GM20431 (cell line): Measurements from ENCODE around the gene HGFAC.

ENCODE experiments used
- in situ Hi-C: fragments of 300-500 bp; cut with MseI, MboI; formaldehyde crosslinking; loops from one replicate; pipeline ENCODE4 v1.15.0; 2020; ENCODE audit warnings: low sequenced_read_pairs; ENCODE audit not compliant: unreplicated experiment

Gene HGFAC

DNA sequence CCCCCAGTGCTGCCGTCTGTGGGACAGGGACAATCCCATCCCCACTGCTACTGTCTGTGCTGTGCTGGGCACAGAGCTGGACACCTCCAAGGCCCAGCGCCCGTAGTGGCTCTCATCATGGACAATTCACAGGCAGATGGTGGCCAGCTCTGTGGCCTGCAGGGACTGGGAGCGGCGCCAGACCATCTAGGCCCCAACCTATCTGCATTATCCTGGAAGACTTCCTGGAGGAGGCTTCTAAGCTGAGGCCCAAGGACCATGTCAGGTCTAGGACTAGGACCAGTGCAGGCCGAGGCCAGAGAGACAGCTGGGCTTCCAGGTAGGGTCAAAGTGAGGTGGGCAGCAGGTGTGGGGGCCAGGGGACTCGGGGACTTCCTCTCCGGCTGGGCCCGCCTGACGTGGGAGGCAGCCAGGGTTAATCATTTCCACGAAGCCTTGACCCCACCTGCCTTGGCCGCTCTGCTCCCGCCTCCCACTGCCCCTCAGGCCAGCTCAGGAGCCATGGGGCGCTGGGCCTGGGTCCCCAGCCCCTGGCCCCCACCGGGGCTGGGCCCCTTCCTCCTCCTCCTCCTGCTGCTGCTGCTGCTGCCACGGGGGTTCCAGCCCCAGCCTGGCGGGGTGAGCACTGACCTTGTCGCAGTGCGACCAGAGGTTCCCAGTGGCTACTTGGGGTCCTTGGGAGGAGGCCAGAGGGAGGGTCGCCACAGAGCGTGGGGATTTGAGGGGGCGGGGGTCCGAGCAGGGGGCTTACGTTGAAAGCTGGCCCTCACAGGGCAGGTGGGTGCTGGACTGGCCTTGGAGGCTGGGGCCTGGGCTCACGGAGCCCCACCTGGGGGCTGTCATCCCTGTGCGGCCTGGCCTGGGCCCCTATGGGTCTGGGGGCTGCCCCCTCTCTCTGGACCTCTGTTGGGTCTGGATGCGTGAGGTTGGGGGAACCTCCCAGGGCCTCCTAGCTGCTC is at the start of gene HGFAC:
HGFAC (plus strand) TSS at position 468 of the 959 bp plus-strand sequence; CDS start at position 502, 34 bp downstream.
- in situ Hi-C loops, result no loop called here

GRCh38 chr4:3392321-3392720 is 49.4 kb upstream of the HGFAC start:
- in situ Hi-C loops, result no loop called here

GRCh38 chr4:3393171-3393570 is 48.6 kb upstream of the HGFAC start:
- in situ Hi-C loops, result no loop called here

DNA sequence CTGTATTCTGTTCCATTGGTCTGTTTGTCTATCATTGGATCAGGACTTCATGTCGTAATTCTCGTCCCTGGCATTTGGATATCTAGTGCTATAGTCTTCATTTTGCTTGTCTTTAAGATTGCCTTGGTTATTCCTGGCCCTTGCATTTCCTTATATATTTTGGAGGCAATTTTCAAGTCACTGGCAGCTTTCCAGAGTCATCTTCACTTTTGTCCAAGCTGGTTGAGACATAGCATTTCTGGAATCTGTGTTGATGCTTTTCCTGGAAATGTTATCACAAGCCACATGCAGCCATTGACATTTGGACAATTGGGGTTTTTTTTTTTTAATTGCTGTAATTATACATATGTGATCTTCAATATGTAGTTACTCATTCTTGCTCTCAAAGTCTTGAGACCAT is 45.2 kb upstream of the HGFAC start:
- in situ Hi-C loops, result no loop called here

DNA sequence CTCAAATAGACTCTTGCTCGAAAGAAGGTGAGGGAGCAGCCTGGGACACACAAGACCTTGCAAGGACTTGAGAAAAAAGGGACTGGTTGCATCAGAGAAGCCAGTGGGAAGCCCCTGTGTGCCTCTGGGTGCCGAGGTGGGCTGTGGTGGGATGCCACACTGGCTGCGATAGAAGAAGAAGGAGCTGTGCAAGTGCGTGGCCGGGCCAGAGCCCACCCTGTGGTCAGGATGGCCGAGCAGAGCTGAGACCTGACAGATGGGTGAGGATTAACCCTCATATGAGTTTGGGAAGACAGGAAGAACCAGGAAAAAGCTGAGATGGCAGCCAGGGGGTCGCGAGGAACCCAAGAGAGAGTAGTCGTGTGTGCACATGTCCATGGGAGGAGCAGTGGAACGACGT is 44.6 kb upstream of the HGFAC start:
- in situ Hi-C loops, result no loop called here

GRCh38 chr4:3399277-3400194 is 42.2 kb upstream of the HGFAC start:
- in situ Hi-C loops, result no loop called here

DNA sequence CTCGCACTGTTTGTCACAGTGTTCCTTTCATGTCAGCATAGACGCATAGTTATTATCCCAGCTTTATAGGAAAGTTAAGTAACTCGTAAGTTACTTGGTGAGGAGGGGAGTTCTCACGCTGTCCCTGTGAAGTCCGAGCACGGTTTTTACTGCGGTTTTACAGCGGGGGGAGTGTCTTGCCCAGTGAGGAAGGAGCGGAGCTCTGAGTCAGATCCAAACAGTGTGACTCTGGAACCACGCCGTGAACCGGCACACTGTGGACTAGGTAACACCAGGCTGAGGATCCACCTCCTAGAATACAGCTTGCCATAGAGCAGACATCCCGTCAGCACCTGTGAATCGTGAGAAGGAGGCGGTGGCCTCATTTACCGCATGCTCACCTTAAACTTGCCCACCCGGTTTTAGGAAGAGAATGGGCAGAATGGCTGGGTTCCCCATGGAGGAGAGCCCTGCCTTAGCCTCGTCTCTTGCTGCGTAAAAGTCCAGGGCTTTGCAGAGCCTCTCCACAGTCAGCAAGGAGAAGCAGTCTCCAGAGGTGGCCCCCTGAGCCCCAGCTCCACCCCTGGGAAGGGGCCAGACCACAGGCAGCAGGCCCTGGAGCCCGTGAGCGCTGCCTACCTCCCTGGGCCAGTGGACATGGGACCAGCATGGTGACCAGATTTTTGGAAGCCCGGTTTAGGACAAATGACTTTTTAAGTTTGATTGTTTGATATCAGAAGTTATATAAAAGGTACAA is 40.2 kb upstream of the HGFAC start:
- in situ Hi-C loops, result no loop called here

DNA sequence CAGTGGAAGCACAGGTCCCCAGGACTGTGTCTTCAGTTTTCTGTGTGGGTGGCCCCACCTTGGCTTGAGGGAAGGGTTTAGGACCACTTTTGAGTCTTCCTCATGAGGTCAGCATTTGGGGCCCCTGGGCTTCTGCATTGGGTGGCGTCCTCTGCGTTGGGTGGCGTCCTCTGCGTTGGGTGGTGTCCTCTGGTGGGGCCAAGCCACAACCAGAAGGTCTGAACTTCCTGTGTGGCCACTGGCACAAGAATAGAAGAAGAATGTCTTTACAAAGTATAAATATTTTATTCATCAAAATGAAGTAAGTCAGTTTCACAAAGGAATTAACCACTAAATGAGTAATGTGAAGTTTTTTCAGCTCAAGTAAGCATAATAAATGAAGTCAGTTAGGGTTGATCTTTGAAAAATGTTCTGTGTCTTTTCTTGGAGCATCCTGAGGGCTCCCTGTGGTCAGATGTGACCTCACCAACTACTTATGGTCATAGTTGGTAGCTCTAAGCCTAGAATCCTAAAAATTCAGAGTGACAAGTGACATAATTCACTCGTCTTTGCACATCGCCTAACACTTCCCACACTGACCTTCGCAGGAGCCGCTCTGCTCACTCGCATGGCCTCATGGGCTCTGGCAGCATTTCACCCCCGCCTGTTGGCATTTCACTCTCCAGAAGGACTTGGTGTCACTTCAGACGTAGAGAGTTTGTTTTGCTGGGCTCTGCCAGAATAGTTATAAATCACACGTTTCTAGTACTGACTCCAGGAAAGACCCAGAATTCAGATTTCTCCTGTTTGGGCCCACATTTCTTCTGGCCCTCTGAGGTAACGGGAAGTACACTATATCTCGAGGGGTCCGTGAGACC is 39.0 kb upstream of the HGFAC start:
- in situ Hi-C loops, result no loop called here

- in situ Hi-C loops, result no loop called here
Observed at GRCh38 chr4:3403348-3403906, 38.3 kb upstream of the HGFAC start.

- in situ Hi-C loops, result no loop called here
Observed at GRCh38 chr4:3404546-3404945, 37.2 kb upstream of the HGFAC start.

DNA sequence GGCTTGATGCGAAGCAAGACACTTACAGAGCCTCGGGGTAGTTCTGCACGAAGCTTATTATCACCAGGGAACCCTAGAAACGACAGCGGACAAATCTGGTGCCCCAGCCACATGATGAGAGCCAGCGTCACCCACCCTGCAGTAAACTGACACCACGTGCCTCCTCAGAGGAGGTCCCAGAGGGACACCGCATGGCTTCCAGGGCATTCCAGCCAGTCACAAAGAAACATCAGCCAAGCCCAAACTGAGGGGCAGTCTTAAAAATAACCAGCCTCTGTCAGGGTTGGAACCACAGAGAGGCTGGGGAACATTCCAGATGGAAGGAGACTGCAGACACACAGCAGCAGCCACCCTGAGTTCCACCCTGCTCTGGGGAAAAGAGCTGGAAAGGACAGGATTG is 36.6 kb upstream of the HGFAC start:
- in situ Hi-C loops, result no loop called here

DNA sequence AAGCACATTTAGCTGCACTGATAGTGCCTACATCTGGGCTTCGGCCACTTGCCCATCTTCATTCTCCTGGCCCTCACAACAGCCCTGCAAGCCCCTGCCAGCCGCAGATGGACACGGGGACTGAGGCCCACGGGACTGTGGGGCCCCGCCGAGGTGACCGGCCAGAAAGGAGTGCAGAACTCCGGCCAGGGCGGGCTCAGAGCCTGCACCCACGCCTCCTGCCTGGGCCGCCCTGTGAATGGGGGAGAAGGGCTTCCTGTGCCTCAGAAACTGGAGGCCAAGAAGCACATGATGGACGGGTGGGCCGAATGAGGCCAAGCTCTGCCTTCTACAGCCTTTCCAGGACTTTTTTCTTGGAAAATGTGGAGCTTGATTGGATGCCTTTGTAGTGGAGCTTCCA is 35.7 kb upstream of the HGFAC start:
- in situ Hi-C loops, result no loop called here

GRCh38 chr4:3406431-3406830 is 35.3 kb upstream of the HGFAC start:
- in situ Hi-C loops, result no loop called here

DNA sequence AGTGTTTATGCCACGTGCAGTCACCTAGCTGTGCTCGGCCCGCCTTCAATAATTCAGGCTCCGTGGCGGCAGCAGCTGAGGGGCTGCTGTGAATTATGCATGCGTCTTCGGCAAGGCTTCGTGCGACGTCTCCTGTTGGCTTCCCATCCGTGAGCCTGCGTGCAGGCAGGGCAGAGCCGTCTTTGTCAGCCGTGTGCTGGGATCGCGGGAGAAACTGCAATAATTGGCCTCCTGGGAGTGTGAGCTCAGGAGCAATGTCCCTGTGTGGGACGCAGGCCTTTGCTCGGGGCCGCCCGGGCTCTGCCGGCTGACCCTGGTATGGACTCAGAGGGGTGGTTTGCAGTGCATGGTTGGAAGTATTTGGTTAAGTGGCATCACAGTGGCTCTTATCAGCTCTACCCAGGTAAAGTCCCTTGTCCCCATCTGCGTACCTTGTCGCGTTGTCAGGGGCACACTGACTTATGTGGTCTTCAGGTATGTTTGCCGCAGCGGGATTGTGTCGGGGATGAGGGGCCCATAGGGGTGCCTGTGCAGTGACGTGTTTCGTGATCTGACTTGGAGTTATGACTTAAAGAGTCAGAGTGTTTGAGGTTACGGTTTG is 34.5 kb upstream of the HGFAC start:
- in situ Hi-C loops, result no loop called here

DNA sequence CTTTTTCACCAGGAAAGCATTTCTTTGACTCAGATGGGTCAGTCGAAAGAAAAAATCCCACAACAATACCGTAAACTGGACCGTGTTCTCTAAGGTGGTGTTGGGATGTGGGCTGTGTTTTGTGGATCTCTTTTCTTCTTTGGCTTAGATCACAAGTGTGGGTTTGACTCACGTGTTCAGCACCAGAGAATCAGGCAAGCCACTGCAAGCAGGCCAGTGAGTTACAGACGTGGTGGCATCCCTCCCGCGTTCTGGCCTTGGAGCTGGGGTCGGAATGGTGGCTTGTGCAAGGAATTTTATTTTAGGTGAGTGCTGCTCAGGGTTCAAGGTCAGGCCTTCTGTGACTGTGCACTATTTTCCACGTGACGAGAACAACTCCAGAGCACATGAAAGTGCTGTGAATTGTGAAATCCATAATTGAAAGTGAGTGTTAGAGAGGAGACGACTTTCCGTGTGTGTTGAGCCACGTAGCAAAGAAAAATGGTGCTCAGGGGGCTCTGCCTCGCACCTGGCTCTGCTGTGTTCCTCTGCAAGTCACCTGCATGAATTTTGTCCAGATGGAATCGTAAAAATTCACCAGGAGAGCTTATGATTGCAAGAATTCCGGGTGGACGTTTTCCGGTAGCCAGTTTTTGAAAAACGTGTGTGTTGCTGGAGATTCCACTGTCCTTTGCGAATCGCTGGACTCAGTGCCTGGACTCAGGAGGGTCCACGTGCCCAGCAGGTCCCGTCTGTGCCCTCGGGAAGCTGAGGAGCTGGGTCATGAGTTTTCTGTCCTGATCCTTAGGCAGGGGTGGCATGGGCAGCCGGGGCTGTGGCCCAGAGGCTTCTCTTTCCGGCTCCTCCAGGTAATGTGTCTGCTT is 33.6 kb upstream of the HGFAC start:
- in situ Hi-C loops, result no loop called here

- in situ Hi-C loops, result no loop called here
Observed at GRCh38 chr4:3408793-3409330, 32.9 kb upstream of the HGFAC start.

GRCh38 chr4:3409571-3410091 is 32.1 kb upstream of the HGFAC start:
- in situ Hi-C loops, result no loop called here
